Heart left ventricle (tissue), 16 donors: Measurements from ENCODE around the gene RFPL4AL1. TPM values are rescaled to one million over a fixed set of nuclear protein-coding genes. Genes with fewer than 3 reads are reported as not detected.

Experiments
- ATAC-seq, 4 donors: fragments of 200-7000 bp; cut with Tn5 transposase; one replicate each; pipeline ENCODE4 v1.9.1; 2020 to 2022; ENCODE audit warnings: moderate library complexity in 4 of 4, mild to moderate bottlenecking in 3 of 4, moderate number of reproducible peaks in 1 of 4
- DNase-seq, 5 donors: peaks; one replicate each; pipeline ENCODE4 v3.0.0-alpha.2; 2020
- H3K27ac ChIP-seq, 12 donors: fragments of 200-600 bp; sonication (generic) in 4 of 12; one replicate each; pipeline versions ENCODE4 v1.5.0 to v1.8.0; 2016 to 2022; ENCODE audit warnings: mild to moderate bottlenecking in 2 of 12
- H3K27me3 ChIP-seq, 9 donors: fragments of 200-600 bp; sonication (generic) in 2 of 9; one replicate each; pipeline versions ENCODE4 v1.5.1 to v1.8.0; 2016 to 2022; ENCODE audit warnings: mild to moderate bottlenecking in 3 of 9
- H3K36me3 ChIP-seq, 9 donors: fragments of 200-600 bp; sonication (generic) in 2 of 9; one replicate each; pipeline versions ENCODE4 v1.5.0 to v1.8.0; 2018 to 2022; ENCODE audit warnings: mild to moderate bottlenecking in 2 of 9
- H3K4me1 ChIP-seq, 12 donors: fragments of 200-600 bp; sonication (generic) in 4 of 12; one replicate each; pipeline versions ENCODE4 v1.5.0 to v1.8.0; 2016 to 2022; ENCODE audit warnings: mild to moderate bottlenecking in 3 of 12
- H3K4me3 ChIP-seq, 12 donors: fragments of 200-600 bp; sonication (generic) in 4 of 12; one replicate each; pipeline versions ENCODE4 v1.5.0 to v1.8.0; 2017 to 2022; ENCODE audit warnings: mild to moderate bottlenecking in 9 of 12, moderate library complexity in 4 of 12
- H3K9me3 ChIP-seq, 12 donors: fragments of 200-600 bp; sonication (generic) in 4 of 12; one replicate each; pipeline versions ENCODE4 v1.5.0 to v1.8.0; 2016 to 2022; ENCODE audit warnings: mild to moderate bottlenecking in 1 of 12
- CTCF ChIP-seq, 12 donors: fragments of 200-600 bp; sonication (generic) in 4 of 12; IDR thresholded peaks; one replicate each; pipeline versions ENCODE4 v1.5.0 to v1.8.0; 2018 to 2022; ENCODE audit warnings: antibody characterized with exemption in 12 of 12, mild to moderate bottlenecking in 5 of 12
- POLR2A ChIP-seq, 2 donors: fragments of 450-650 bp; IDR thresholded peaks; one replicate each; pipeline ENCODE4 v1.6.1; 2017; ENCODE audit warnings: antibody characterized with exemption in 2 of 2, mild to moderate bottlenecking in 2 of 2, moderate library complexity in 2 of 2
- WGBS, 4 donors: extraction: QIAGEN DNeasy Blood & Tissue Kit in 2 of 4; methylation state at CpG; one replicate each; pipeline versions ENCODE4 v1.1.5 to v1.1.7; 2013 to 2018; 5-methylcytosine and 5-hydroxymethylcytosine counted together
- intact Hi-C, 10 donors: fragments of 100-400 bp; cut with DNase I; formaldehyde crosslinking; loops; one replicate each; pipeline versions ENCODE4 v1.11.1 to v1.14.2; 2022
- polyA plus RNA-seq, 2 donors: library from polyadenylated mRNA; stranded (reverse); fragments of 200-250 nt; gene quantifications; one replicate each; pipeline ENCODE4 v1.2.3, GENCODE V29; 2013
- total RNA-seq, 9 donors: library from RNA; depleted of rRNA in 2 of 9; stranded (reverse); fragments of >200 nt in 2 of 9; fragmentation: NEBNext Ultra II Directional in 3 of 9; extraction: Animal tissue kit (Norgen Biotek cat#: 25700) in 3 of 9; gene quantifications; one replicate each; pipeline versions ENCODE4 v1.1.0 to v1.2.4, GENCODE V29; 2016 to 2023
- donor health status: ischemic (EF 13 %, LVEDD 7.1; RV severe dilation, severe dysfunction).
- donor health status: healthy with polysubstance abuse.
- donor health status: DM: no; HTN: yes; CAD: no.
- donor health status: DM: no; HTN: no; CAD: no.
- donor health status: ischemic (EF 25% LVEDD 6.9; RV normal size, moderate dysfunction).
- donor health status: ischemic (EF 25% LVEDD 5.7; RV mildly dilated, moderate dysfunction).
- donor health status: healthy.
- donor health status: DM: yes; HTN: yes; CAD: no.
- donor health status: ischemic (EF 35%, LVEDD 5.7; RV mildly dilated, moderate dysfunction).
- donor health status: nonischemic (EF 11% LVEDD 7.7; RV severe dilation, severe dysfunction).
- donor health status: DM: yes; HTN: yes; CAD: no.
- donor health status: PGD.
- donor health status: ischemic (EF 29% LVEDD 5.4; RV normal size, mild dysfunction).
- donor health status: nonischemic (EF 23%, LVEDD 6.1; RV moderate dilation, normal function).

Gene RFPL4AL1
- total and polyA plus RNA-seq, 11 donors = not detected

- peaks cover 0 to 2% (median 0%) of the 10 kb centered on the region in 12 donors for H3K9me3 ChIP-seq
- no peaks in the 10 kb centered on the region for H3K4me1 ChIP-seq
- peaks cover 0 to 15% (median 0%) of the 10 kb centered on the region in 9 donors for H3K27me3 ChIP-seq
- DNase-seq (no peak), ATAC-seq (no peak)
- H3K27ac ChIP-seq = no peak overlapping the region
- H3K36me3 ChIP-seq = no peaks in the 10 kb centered on the region
- no peak for TF ChIP-seq CTCF (IDR thresholded peaks at IDR 0.05)
- TF ChIP-seq POLR2A (IDR thresholded peaks at IDR 0.05) = no peak
- WGBS, 4 donors = 46 to 56% (median 52%) methylated on average over 7 of the region's 7 CpGs
- intact Hi-C loops = loop anchor here in 1 of 10 donors (5.0 kb wide), 1 partner anchor 180 kb away; no protein-coding TSS in a partner anchor
- no peak overlapping the region for H3K4me3 ChIP-seq
These were observed 43.5 kb downstream of the RFPL4AL1 start for GRCh38 chr19:55812449-55812848.

DNA sequence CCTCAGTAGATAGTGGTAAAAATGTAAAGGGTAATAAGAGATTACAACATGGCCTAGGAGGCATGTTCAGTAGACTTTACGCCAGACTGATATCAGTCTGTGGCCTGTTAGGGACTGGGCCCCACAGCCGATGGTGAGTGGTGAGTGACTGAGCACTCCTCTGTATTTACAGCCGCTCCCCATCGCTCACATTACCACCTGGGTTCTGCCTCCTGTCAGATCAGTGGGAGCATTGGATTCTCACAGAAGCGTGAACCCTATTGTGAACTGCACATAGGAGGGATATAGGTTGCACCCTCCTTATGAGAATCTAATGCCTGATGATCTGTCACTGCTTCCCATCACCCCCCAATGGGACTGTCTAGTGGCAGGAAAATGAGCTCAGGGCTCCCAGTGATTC lies 45.0 kb downstream of the RFPL4AL1 start:
- H3K4me1 ChIP-seq = no peaks in the 10 kb centered on the region
- intact Hi-C loops = loop anchor here in 1 of 10 donors (5.0 kb wide), 1 partner anchor 182 kb away; no protein-coding TSS in a partner anchor
- DNase-seq (no peak), ATAC-seq (no peak)
- no peak for TF ChIP-seq CTCF (IDR thresholded peaks at IDR 0.05)
- TF ChIP-seq POLR2A (IDR thresholded peaks at IDR 0.05) = no peak
- WGBS, 4 donors = 82 to 91% (median 86%) methylated on average over 5 of the region's 5 CpGs
- H3K27ac ChIP-seq = no peak overlapping the region
- H3K36me3 ChIP-seq = no peaks in the 10 kb centered on the region
- H3K9me3 ChIP-seq = no peaks in the 10 kb centered on the region
- no peak overlapping the region for H3K4me3 ChIP-seq
- H3K27me3 ChIP-seq = peaks cover 0 to 15% (median 0%) of the 10 kb centered on the region in 9 donors

GRCh38 chr19:55820037-55820436 lies 51.1 kb downstream of the RFPL4AL1 start:
- Histone ChIP-seq H3K36me3 (no peaks in the 10 kb centered on the region), H3K4me1 (no peaks in the 10 kb centered on the region), H3K27ac (no peak overlapping the region), H3K9me3 (no peaks in the 10 kb centered on the region), H3K4me3 (no peak overlapping the region), H3K27me3 (no peaks in the 10 kb centered on the region)
- TF ChIP-seq CTCF (IDR thresholded peaks at IDR 0.05) = no peak
- no peak for TF ChIP-seq POLR2A (IDR thresholded peaks at IDR 0.05)
- intact Hi-C loops = no loop called here
- DNase-seq (no peak), ATAC-seq (no peak)
- WGBS, 4 donors = 69 to 93% (median 79%) methylated on average over 3 of the region's 3 CpGs

Other genes with a start within 250 kb of the RFPL4AL1 start
- 1 to 10 TPM in 7 of 9 donors, under 1 TPM in 2; 0.68 to 2.6 (median 2.1) TPM for gene SBK2, start 232.0 kb upstream of the RFPL4AL1 start, total RNA-seq
- 10 to 100 TPM in 1 of 2 donors, under 1 TPM in 1; 0.80 to 12.6 TPM for gene SBK2, start 232.0 kb upstream of the RFPL4AL1 start, polyA plus RNA-seq
- 10 to 100 TPM in 3 of 9 donors, 1 to 10 TPM in 6; 2.4 to 14.3 (median 7.5) TPM for gene SBK3, start 223.6 kb upstream of the RFPL4AL1 start, total RNA-seq
- 10 to 100 TPM in 1 of 2 donors, 1 to 10 TPM in 1; 5.9 to 12.4 TPM for gene SBK3, start 223.6 kb upstream of the RFPL4AL1 start, polyA plus RNA-seq
- gene ZNF579, start 188.3 kb upstream of the RFPL4AL1 start, total RNA-seq = 10 to 100 TPM in 4 of 9 donors, 1 to 10 TPM in 5; 5.4 to 13.9 (median 9.8) TPM
- 10 to 100 TPM in 1 of 2 donors, 1 to 10 TPM in 1; 7.9 to 10.9 TPM for gene ZNF579, start 188.3 kb upstream of the RFPL4AL1 start, polyA plus RNA-seq
- gene FIZ1, start 169.6 kb upstream of the RFPL4AL1 start, total RNA-seq = 10 to 100 TPM; 11.2 to 15.4 (median 12.9) TPM
- 10 to 100 TPM in 1 of 2 donors, 1 to 10 TPM in 1; 10.0 to 16.7 TPM for gene FIZ1, start 169.6 kb upstream of the RFPL4AL1 start, polyA plus RNA-seq
- gene ZNF524, start 168.8 kb upstream of the RFPL4AL1 start, total RNA-seq = 10 to 100 TPM; 11.0 to 34.7 (median 16.5) TPM
- 10 to 100 TPM; 30.6 to 33.9 TPM for gene ZNF524, start 168.8 kb upstream of the RFPL4AL1 start, polyA plus RNA-seq
- 10 to 100 TPM; 11.4 to 19.1 (median 14.2) TPM for gene ZNF865, start 163.5 kb upstream of the RFPL4AL1 start, total RNA-seq
- gene ZNF865, start 163.5 kb upstream of the RFPL4AL1 start, polyA plus RNA-seq = 10 to 100 TPM; 12.0 to 24.3 TPM
- 10 to 100 TPM in 4 of 9 donors, 1 to 10 TPM in 5; 6.7 to 15.8 (median 9.2) TPM for gene ZNF784, start 144.6 kb upstream of the RFPL4AL1 start, total RNA-seq
- 10 to 100 TPM in 1 of 2 donors, 1 to 10 TPM in 1; 8.5 to 10.4 TPM for gene ZNF784, start 144.6 kb upstream of the RFPL4AL1 start, polyA plus RNA-seq
- gene ZNF580, start 128.1 kb upstream of the RFPL4AL1 start, total RNA-seq = 10 to 100 TPM; 17.0 to 41.5 (median 21.2) TPM
- 10 to 100 TPM in 1 of 2 donors, 1 to 10 TPM in 1; 8.2 to 18.4 TPM for gene ZNF580, start 128.1 kb upstream of the RFPL4AL1 start, polyA plus RNA-seq
- 10 to 100 TPM in 2 of 9 donors, 1 to 10 TPM in 7; 4.7 to 12.7 (median 7.2) TPM for gene ZNF581, start 125.5 kb upstream of the RFPL4AL1 start, total RNA-seq
- 1 to 10 TPM; 5.5 to 9.3 TPM for gene ZNF581, start 125.5 kb upstream of the RFPL4AL1 start, polyA plus RNA-seq
- gene CCDC106, start 120.9 kb upstream of the RFPL4AL1 start, total RNA-seq = 10 to 100 TPM; 11.7 to 25.8 (median 16.5) TPM
- gene CCDC106, start 120.9 kb upstream of the RFPL4AL1 start, polyA plus RNA-seq = 10 to 100 TPM; 11.9 to 27.7 TPM
- gene U2AF2, start 114.1 kb upstream of the RFPL4AL1 start, total RNA-seq = 10 to 100 TPM; 39.9 to 88.1 (median 69.9) TPM
- gene U2AF2, start 114.1 kb upstream of the RFPL4AL1 start, polyA plus RNA-seq = 100 to 1,000 TPM in 1 of 2 donors, 10 to 100 TPM in 1; 72.7 to 104 TPM
- gene EPN1, start 93.9 kb upstream of the RFPL4AL1 start, total RNA-seq = 100 to 1,000 TPM; 125 to 377 (median 189) TPM
- 100 to 1,000 TPM; 177 to 188 TPM for gene EPN1, start 93.9 kb upstream of the RFPL4AL1 start, polyA plus RNA-seq
- gene NLRP9, start 30.7 kb upstream of the RFPL4AL1 start, total RNA-seq = not detected
- gene NLRP9, start 30.7 kb upstream of the RFPL4AL1 start, polyA plus RNA-seq = not detected
- gene RFPL4A, start 10.0 kb upstream of the RFPL4AL1 start, total RNA-seq = not detected
- gene RFPL4A, start 10.0 kb upstream of the RFPL4AL1 start, polyA plus RNA-seq = not detected
- not detected for gene NLRP11, start 62.9 kb downstream of the RFPL4AL1 start, total RNA-seq
- gene NLRP11, start 62.9 kb downstream of the RFPL4AL1 start, polyA plus RNA-seq = not detected
- not detected for gene NLRP4, start 67.4 kb downstream of the RFPL4AL1 start, total RNA-seq
- not detected for gene NLRP4, start 67.4 kb downstream of the RFPL4AL1 start, polyA plus RNA-seq
- gene NLRP13, start 163.2 kb downstream of the RFPL4AL1 start, total RNA-seq = not detected
- gene NLRP13, start 163.2 kb downstream of the RFPL4AL1 start, polyA plus RNA-seq = not detected
- gene NLRP8, start 178.7 kb downstream of the RFPL4AL1 start, total RNA-seq = not detected
- gene NLRP8, start 178.7 kb downstream of the RFPL4AL1 start, polyA plus RNA-seq = not detected
- not detected for gene NLRP5, start 217.7 kb downstream of the RFPL4AL1 start, total RNA-seq
- gene NLRP5, start 217.7 kb downstream of the RFPL4AL1 start, polyA plus RNA-seq = not detected